Activated naive CD4-positive, alpha-beta T cell treated with anti-CD3 and anti-CD28 coated beads for 36 hours (primary cell): Measurements from ENCODE around the gene PATZ1. TPM values are rescaled to one million over a fixed set of nuclear protein-coding genes. Genes with fewer than 3 reads are reported as not detected.
"Not testable (repeated sequence)": the region's sequence is repeated elsewhere in the genome, so short reads cannot be mapped to it uniquely, and the experiment has no call there.

ENCODE experiments used
- CTCF ChIA-PET: fragments of 350-600 bp; sonication (Branson Sonifier 250); formaldehyde crosslinking; loops from one replicate; lab custom pipeline; 2021; ENCODE audit warnings: antibody characterized with exemption; lab: Charles Lee
- DNase-seq: peaks from one replicate; pipeline ENCODE4 v3.0.0-alpha.2; 2020
- H3K27ac Mint-ChIP-seq: one replicate; pipeline ENCODE4 v1.8.0; 2021; ENCODE audit warnings: mild to moderate bottlenecking, mixed read lengths
- H3K27me3 Mint-ChIP-seq: one replicate; pipeline ENCODE4 v1.8.0; 2021; ENCODE audit warnings: low read depth, mixed read lengths
- H3K36me3 Mint-ChIP-seq: one replicate; pipeline ENCODE4 v1.8.0; 2021; ENCODE audit warnings: low read depth, mixed read lengths
- H3K4me1 Mint-ChIP-seq: one replicate; pipeline ENCODE4 v1.8.0; 2021; ENCODE audit warnings: low read depth, mixed read lengths
- H3K4me3 Mint-ChIP-seq: one replicate; pipeline ENCODE4 v1.8.0; 2021; ENCODE audit warnings: mild to moderate bottlenecking, moderate library complexity, mixed read lengths
- H3K9me3 Mint-ChIP-seq: one replicate; pipeline ENCODE4 v1.8.0; 2021; ENCODE audit warnings: mixed read lengths
- intact Hi-C: fragments of 100-400 bp; cut with micrococcal nuclease; formaldehyde crosslinking; loops from one replicate; pipeline ENCODE4 v1.15.1; 2023
- total RNA-seq, 2 experiments: library from RNA; stranded (reverse); gene quantifications; one replicate each; pipeline ENCODE4 v1.2.3, GENCODE V29; 2021

The PATZ1 gene
- total RNA-seq, 2 experiments from 2014 or later = 18.5 to 19.4 TPM

- CTCF ChIA-PET = no interaction called here
- DNase-seq = no peak
- peaks cover 13% of the 10 kb centered on the region for H3K4me1 Mint-ChIP-seq
- intact Hi-C loops = loop anchor here (5.0 kb wide), 2 partner anchors 404 to 594 kb away; partner anchors contain the start of genes DEPDC5, PRR14L and YWHAH
- no peaks in the 10 kb centered on the region for H3K9me3 Mint-ChIP-seq
- H3K27ac Mint-ChIP-seq = no peak overlapping the region
- H3K36me3 Mint-ChIP-seq = peaks cover 15% of the 10 kb centered on the region
- H3K27me3 Mint-ChIP-seq = no peaks in the 10 kb centered on the region
- no peak overlapping the region for H3K4me3 Mint-ChIP-seq
These were observed 2.6 kb upstream of the PATZ1 start for GRCh38 chr22:31348766-31349165.

GRCh38 chr22:31348009-31348337 is 1.8 kb upstream of the PATZ1 start:
- Mint-ChIP-seq H3K36me3 (peaks cover 23% of the 10 kb centered on the region), H3K27ac (peak overlapping the region; percentile 91), H3K4me3 (peak overlapping the region; percentile 80), H3K4me1 (peaks cover 21% of the 10 kb centered on the region)
- CTCF ChIA-PET, H3K9me3 Mint-ChIP-seq, H3K27me3 Mint-ChIP-seq, DNase-seq: not testable (repeated sequence)
- intact Hi-C loops = loop anchor here (5.0 kb wide), 2 partner anchors 404 to 594 kb away; partner anchors contain the start of genes DEPDC5, PRR14L and YWHAH

GRCh38 chr22:31347251-31348008 is 1.3 kb upstream of the PATZ1 start:
- peaks cover 26% of the 10 kb centered on the region for H3K4me1 Mint-ChIP-seq
- CTCF ChIA-PET = interaction anchor here (1.0 to 1.6 kb wide), 4 partner anchors 17 to 74 kb away, joined by 3 read pairs; no protein-coding TSS in a partner anchor

GRCh38 chr22:31346733-31347250 is 646 bp upstream of the PATZ1 start:
- intact Hi-C loops = loop anchor here (1.0 to 5.0 kb wide), 8 partner anchors 53 to 596 kb away; partner anchors contain the start of genes DEPDC5, DRG1, EIF4ENIF1 and LIMK2
- DNase-seq = peak; percentile 52
- peak overlapping the region; percentile 80 for H3K4me3 Mint-ChIP-seq
- H3K27ac Mint-ChIP-seq = peak overlapping the region; percentile 91
- H3K9me3 Mint-ChIP-seq = no peaks in the 10 kb centered on the region
- no peaks in the 10 kb centered on the region for H3K27me3 Mint-ChIP-seq
- CTCF ChIA-PET = interaction anchor here (0.5 to 1.6 kb wide), 7 partner anchors 16 to 268 kb away, joined by 3 read pairs; no protein-coding TSS in a partner anchor
- H3K4me1 Mint-ChIP-seq = peaks cover 32% of the 10 kb centered on the region
- peaks cover 30% of the 10 kb centered on the region for H3K36me3 Mint-ChIP-seq

More at GRCh38 chr22:31347251-31348008, 1.3 kb upstream of the PATZ1 start:
- Mint-ChIP-seq H3K4me3 (peak overlapping the region; percentile 80), H3K27me3 (no peaks in the 10 kb centered on the region), H3K36me3 (peaks cover 27% of the 10 kb centered on the region), H3K9me3 (no peaks in the 10 kb centered on the region), H3K27ac (peak overlapping the region; percentile 91)
- DNase-seq = peak; percentile 80
- intact Hi-C loops = loop anchor here (2.0 to 5.0 kb wide), 5 partner anchors 55 to 595 kb away; partner anchors contain the start of genes DEPDC5, EIF4ENIF1, PIK3IP1 and PRR14L

DNA sequence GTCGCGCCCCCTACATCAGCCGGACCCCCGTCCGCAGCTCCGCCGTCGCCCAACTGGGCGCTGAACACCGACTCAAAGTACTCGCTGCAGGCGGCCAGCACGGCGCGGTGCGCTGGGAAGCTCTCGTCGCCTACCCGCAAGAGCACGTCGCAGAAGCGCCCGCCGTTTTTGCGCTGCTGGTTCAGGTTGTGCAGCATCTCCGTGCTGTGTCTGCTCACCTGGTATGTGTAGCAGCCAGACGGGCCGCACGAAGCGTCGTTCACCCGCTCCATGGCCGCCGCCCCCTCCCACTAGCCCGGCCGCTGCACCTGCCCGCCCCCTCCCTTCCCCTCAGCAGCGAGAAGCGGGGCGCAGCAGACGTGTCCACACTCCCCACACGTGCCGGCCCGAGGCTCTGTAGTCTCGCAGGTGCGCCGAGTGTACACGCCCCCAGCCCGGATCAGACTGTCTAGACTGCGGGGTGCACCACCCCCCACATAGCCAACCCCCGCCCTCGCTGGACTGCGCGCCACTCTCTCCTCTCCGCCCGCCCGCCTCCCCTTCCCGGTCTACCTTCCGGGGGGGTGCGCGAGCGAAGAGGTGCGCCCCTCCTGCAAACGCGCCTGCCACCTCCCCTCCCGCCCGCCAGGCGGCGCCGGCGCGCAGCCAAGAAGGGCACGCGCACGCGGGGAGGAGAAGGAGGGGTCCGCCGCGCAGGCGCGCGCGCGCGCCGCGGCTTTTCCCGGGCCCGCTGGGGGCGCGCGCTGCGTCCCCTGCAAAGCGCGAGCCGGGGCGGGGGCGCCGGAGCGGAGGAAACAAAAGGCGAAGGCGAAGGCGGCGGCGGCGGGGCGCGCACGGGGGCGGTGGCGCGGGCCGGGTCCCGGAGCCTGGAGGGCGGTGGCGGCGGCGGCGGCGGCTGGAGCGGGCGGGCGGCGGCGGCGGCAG is 553 bp downstream of the PATZ1 start:
- peak overlapping the region; percentile 90 for H3K4me3 Mint-ChIP-seq
- peak overlapping the region; percentile 94 for H3K27ac Mint-ChIP-seq
- H3K4me1 Mint-ChIP-seq = peaks cover 42% of the 10 kb centered on the region
- peak; percentile 86 for DNase-seq
- no peaks in the 10 kb centered on the region for H3K27me3 Mint-ChIP-seq
- intact Hi-C loops = loop anchor here (1.0 to 5.0 kb wide), 8 partner anchors 53 to 597 kb away; partner anchors contain the start of genes DEPDC5, DRG1, EIF4ENIF1 and LIMK2
- CTCF ChIA-PET = interaction anchor here (0.6 to 1.6 kb wide), 8 partner anchors 11 to 410 kb away, joined by 3 to 7 read pairs (median 3); partner anchors contain the start of gene DRG1
- no peaks in the 10 kb centered on the region for H3K9me3 Mint-ChIP-seq
- peaks cover 40% of the 10 kb centered on the region for H3K36me3 Mint-ChIP-seq

GRCh38 chr22:31344578-31345330 is 1.4 kb downstream of the PATZ1 start:
- peak; percentile 53 for DNase-seq
- Mint-ChIP-seq H3K27me3 (no peaks in the 10 kb centered on the region), H3K4me3 (peak overlapping the region; percentile 90), H3K4me1 (peaks cover 50% of the 10 kb centered on the region), H3K36me3 (peaks cover 45% of the 10 kb centered on the region), H3K27ac (peak overlapping the region; percentile 94), H3K9me3 (no peaks in the 10 kb centered on the region)
- CTCF ChIA-PET = interaction anchor here (0.5 to 1.2 kb wide), 10 partner anchors 10 to 410 kb away, joined by 3 to 7 read pairs (median 3); partner anchors contain the start of genes DRG1 and PISD
- intact Hi-C loops = loop anchor here (5.0 kb wide), 2 partner anchors 408 to 598 kb away; partner anchors contain the start of genes DEPDC5, PRR14L and YWHAH

DNA sequence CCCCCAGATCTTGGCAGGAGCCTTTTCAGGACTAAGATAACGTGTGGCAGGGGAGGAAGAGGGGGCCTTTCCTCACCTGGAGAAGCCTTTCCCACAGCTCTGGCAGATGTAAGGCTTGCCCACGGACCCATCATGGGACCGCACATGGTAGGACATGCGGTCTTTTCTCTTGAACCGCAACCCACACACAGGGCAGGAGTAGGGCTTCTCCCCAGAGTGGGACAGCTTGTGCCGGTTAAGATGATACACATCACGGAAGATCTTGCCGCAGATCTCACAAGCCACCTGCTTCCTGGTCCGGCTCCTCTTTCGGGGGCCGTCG is 1.9 kb downstream of the PATZ1 start:
- Mint-ChIP-seq H3K27ac (peak overlapping the region; percentile 94), H3K36me3 (peaks cover 46% of the 10 kb centered on the region), H3K4me3 (peak overlapping the region; percentile 90), H3K4me1 (peaks cover 55% of the 10 kb centered on the region), H3K27me3 (no peaks in the 10 kb centered on the region), H3K9me3 (no peaks in the 10 kb centered on the region)
- intact Hi-C loops = no loop called here
- CTCF ChIA-PET = interaction anchor here (0.5 to 1.2 kb wide), 4 partner anchors 24 to 318 kb away, joined by 3 read pairs; partner anchors contain the start of genes DRG1 and PISD
- peak; percentile 43 for DNase-seq

GRCh38 chr22:31343235-31344191 is 2.6 kb downstream of the PATZ1 start:
- Mint-ChIP-seq H3K27ac (peak overlapping the region; percentile 94), H3K9me3 (no peaks in the 10 kb centered on the region), H3K36me3 (peaks cover 48% of the 10 kb centered on the region), H3K4me3 (peak overlapping the region; percentile 90), H3K4me1 (peaks cover 60% of the 10 kb centered on the region), H3K27me3 (no peaks in the 10 kb centered on the region)
- intact Hi-C loops = no loop called here
- peak; percentile 59 for DNase-seq
- CTCF ChIA-PET = interaction anchor here (0.8 to 1.2 kb wide), 3 partner anchors 23 to 1408 kb away, joined by 3 read pairs; partner anchors contain the start of gene PISD

DNA sequence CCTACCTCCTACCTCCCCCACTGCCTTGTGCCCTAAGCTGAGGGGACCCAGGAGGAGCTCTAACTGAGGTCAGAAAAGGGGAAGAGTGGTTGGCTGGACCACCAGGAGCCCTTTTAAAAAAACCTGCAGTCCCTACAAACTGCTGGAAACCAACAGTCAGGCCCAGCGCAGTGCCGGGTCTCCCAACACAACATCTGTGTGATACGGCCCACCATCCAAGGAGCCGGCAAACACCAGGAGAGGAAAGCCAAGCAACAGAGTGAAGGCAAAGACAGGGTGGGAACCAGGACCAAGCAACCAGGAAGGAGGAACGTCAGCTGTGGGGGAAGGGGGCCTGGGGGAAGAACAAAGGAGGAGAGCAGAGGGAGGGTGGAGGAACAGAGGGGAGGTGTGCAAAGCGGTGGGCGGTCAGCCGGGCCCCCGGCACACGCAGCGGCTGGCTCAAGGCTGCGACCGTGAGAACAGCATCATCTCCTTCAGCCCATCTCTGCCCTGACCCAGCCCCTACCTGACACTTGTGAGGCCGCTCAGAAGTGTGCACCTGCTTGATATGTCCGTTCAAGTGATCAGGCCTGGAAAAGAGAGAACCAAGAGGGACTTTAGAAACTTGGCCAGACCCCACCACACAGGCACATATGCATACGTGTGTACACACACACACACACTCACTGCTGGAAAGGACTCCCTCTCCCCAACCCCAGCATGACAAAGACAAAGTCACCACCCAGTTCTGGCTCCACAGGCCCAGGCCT is 3.6 kb downstream of the PATZ1 start:
- intact Hi-C loops = no loop called here
- Mint-ChIP-seq H3K9me3 (no peaks in the 10 kb centered on the region), H3K4me1 (peaks cover 64% of the 10 kb centered on the region), H3K27ac (peak overlapping the region; percentile 94), H3K27me3 (no peaks in the 10 kb centered on the region), H3K4me3 (peak overlapping the region; percentile 90), H3K36me3 (peaks cover 49% of the 10 kb centered on the region)
- peak; percentile 21 for DNase-seq
- CTCF ChIA-PET = no interaction called here
